SU-DHL-6 (cell line): Measurements from ENCODE around the gene GPR152.

ENCODE experiments used
- EZH2phosphoT487 ChIP-seq: fragments of 200-600 bp; sonication (generic), shearing (Covaris generic); conservative IDR thresholded peaks from 2 replicates; pipeline ENCODE4 v1.6.1; 2018; ENCODE audit warnings: mild to moderate bottlenecking, antibody characterized with exemption, low read length, moderate library complexity, mixed read lengths
- TF ChIP-seq, protein P1 (sequence below): fragments of 200-600 bp; sonication (generic); IDR thresholded peaks from one replicate; pipeline ENCODE4 v1.5.1; 2017; ENCODE audit warnings: antibody characterized with exemption, mild to moderate bottlenecking, low read length, moderate library complexity; ENCODE audit not compliant: insufficient read depth, poor library complexity, severe bottlenecking

DNA sequence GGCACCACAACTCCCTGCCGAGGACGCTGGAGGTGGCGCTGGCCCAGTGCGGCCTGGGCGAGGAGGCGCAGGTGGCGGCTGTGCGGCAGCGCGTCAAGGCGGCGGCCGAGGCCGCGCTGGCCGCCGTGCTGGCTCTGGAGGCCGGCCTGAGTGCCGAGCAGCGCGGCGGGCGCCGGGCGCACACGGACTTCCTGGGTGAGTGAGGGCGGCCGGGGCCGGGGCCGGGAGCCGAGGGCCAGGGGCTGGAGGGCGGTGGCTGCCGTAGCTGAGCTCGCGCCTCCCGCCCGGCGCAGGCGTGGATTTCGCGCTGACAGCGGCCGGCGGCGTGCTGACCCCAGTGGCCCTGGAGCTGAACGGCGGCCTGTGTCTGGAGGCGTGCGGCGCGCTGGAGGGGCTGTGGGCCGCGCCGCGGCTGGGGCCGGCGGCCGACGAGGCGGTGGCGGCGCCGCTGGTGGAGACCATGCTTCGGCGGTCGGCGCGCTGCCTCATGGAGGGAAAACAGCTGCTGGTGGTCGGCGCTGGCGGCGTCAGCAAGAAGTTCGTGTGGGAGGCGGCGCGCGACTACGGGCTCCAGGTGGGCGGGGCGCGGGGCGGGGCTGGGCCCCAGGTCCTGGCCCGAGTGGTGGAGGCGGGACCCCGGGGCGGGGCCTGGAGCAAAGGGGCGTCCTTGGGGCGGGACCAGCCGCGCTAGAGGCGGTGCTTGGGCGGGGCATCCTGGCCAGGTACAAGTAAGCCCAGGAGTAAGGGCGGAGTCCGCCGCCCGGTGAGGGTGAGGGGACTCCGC lies 31.7 kb downstream of the GPR152 start:
- TF ChIP-seq, protein P1, sequence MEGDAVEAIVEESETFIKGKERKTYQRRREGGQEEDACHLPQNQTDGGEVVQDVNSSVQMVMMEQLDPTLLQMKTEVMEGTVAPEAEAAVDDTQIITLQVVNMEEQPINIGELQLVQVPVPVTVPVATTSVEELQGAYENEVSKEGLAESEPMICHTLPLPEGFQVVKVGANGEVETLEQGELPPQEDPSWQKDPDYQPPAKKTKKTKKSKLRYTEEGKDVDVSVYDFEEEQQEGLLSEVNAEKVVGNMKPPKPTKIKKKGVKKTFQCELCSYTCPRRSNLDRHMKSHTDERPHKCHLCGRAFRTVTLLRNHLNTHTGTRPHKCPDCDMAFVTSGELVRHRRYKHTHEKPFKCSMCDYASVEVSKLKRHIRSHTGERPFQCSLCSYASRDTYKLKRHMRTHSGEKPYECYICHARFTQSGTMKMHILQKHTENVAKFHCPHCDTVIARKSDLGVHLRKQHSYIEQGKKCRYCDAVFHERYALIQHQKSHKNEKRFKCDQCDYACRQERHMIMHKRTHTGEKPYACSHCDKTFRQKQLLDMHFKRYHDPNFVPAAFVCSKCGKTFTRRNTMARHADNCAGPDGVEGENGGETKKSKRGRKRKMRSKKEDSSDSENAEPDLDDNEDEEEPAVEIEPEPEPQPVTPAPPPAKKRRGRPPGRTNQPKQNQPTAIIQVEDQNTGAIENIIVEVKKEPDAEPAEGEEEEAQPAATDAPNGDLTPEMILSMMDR, result no peak
- no peak for TF ChIP-seq EZH2phosphoT487
